Mesothelial cell of epicardium (in vitro differentiated cells): ENCODE measurements around the gene KLRF2. TPM values are rescaled to one million over a fixed set of nuclear protein-coding genes. Genes with fewer than 3 reads are reported as not detected.

Source experiments
- DNase-seq, 2 experiments: peaks; one replicate each; pipeline ENCODE4 v3.0.0; 2021; ENCODE audit warnings: low spot score in 2 of 2; ENCODE audit not compliant: unreplicated experiment in 2 of 2
- H3K27ac Mint-ChIP-seq: 2 replicates; pipeline ENCODE4 v1.8.0; 2021; ENCODE audit warnings: mixed read lengths
- H3K27me3 Mint-ChIP-seq: 2 replicates; pipeline ENCODE4 v1.8.0; 2021; ENCODE audit warnings: low read depth, mixed read lengths
- H3K36me3 Mint-ChIP-seq: 2 replicates; pipeline ENCODE4 v1.8.0; 2021; ENCODE audit warnings: mixed read lengths
- H3K4me1 Mint-ChIP-seq: 2 replicates; pipeline ENCODE4 v1.8.0; 2021; ENCODE audit warnings: mixed read lengths
- H3K4me3 Mint-ChIP-seq: 2 replicates; pipeline ENCODE4 v1.8.0; 2021; ENCODE audit warnings: mild to moderate bottlenecking, moderate library complexity, mixed read lengths
- H3K9me3 Mint-ChIP-seq: 2 replicates; pipeline ENCODE4 v1.8.0; 2021; ENCODE audit warnings: mixed read lengths
- CTCF ChIP-seq: fragments of 200-600 bp; sonication (generic); IDR thresholded peaks from one replicate; pipeline ENCODE4 v1.5.0; 2021; ENCODE audit warnings: antibody characterized with exemption; ENCODE audit not compliant: unreplicated experiment
- total RNA-seq: library from RNA; stranded (reverse); gene quantifications from 3 replicates; pipeline ENCODE4 v1.2.1, GENCODE V29; 2021

Gene KLRF2
- total RNA-seq, 1 donor from 2014 or later: not detected

GRCh38 chr12:9868311-9868801, 12.9 kb upstream of the KLRF2 start:
- peaks cover 24% of the 10 kb centered on the region for H3K4me1 Mint-ChIP-seq
- H3K27me3 Mint-ChIP-seq: no peaks in the 10 kb centered on the region
- H3K27ac Mint-ChIP-seq: no peak overlapping the region
- H3K9me3 Mint-ChIP-seq: peaks cover 13% of the 10 kb centered on the region
- no peak for TF ChIP-seq CTCF
- DNase-seq: no peak
- H3K36me3 Mint-ChIP-seq: no peaks in the 10 kb centered on the region
- H3K4me3 Mint-ChIP-seq: no peak overlapping the region

- Mint-ChIP-seq H3K27ac (no peak overlapping the region), H3K9me3 (peaks cover 7% of the 10 kb centered on the region), H3K4me3 (no peak overlapping the region), H3K4me1 (peaks cover 24% of the 10 kb centered on the region), H3K36me3 (no peaks in the 10 kb centered on the region), H3K27me3 (no peaks in the 10 kb centered on the region)
- no peak for TF ChIP-seq CTCF
- DNase-seq: no peak
Observed at GRCh38 chr12:9868951-9869306, 12.4 kb upstream of the KLRF2 start.

GRCh38 chr12:9869307-9870161, 11.8 kb upstream of the KLRF2 start, which contains the start of gene CLEC2B:
Gene CLEC2B (minus strand): TSS chr12:9869354.
- no peaks in the 10 kb centered on the region for H3K36me3 Mint-ChIP-seq
- no peak for DNase-seq
- H3K9me3 Mint-ChIP-seq: peaks cover 1% of the 10 kb centered on the region
- H3K4me3 Mint-ChIP-seq: peak within 1 kb of the TSS; percentile 47
- H3K27me3 Mint-ChIP-seq: no peaks in the 10 kb centered on the region
- TF ChIP-seq CTCF: no peak
- peaks cover 24% of the 10 kb centered on the region for H3K4me1 Mint-ChIP-seq
- peak within 1 kb of the TSS; percentile 55 for H3K27ac Mint-ChIP-seq

GRCh38 chr12:9870286-9870866, 10.9 kb upstream of the KLRF2 start:
- peaks cover 24% of the 10 kb centered on the region for H3K4me1 Mint-ChIP-seq
- DNase-seq: no peak
- H3K36me3 Mint-ChIP-seq: no peaks in the 10 kb centered on the region
- peak overlapping the region; percentile 51 for H3K27ac Mint-ChIP-seq
- H3K4me3 Mint-ChIP-seq: no peak overlapping the region
- H3K27me3 Mint-ChIP-seq: no peaks in the 10 kb centered on the region
- TF ChIP-seq CTCF: no peak
- H3K9me3 Mint-ChIP-seq: no peaks in the 10 kb centered on the region

- Mint-ChIP-seq H3K4me3 (no peak overlapping the region), H3K4me1 (peaks cover 24% of the 10 kb centered on the region), H3K27ac (no peak overlapping the region), H3K36me3 (no peaks in the 10 kb centered on the region), H3K27me3 (no peaks in the 10 kb centered on the region), H3K9me3 (no peaks in the 10 kb centered on the region)
- no peak for DNase-seq
- TF ChIP-seq CTCF: no peak
Observed at GRCh38 chr12:9872162-9872561, 9.1 kb upstream of the KLRF2 start.
